Tibial artery (tissue), 4 donors: ENCODE data around the gene FAM149A.

ENCODE experiments used
- DNase-seq, 2 donors: peaks; one replicate each; pipeline ENCODE4 v3.0.0-alpha.2; 2019
- H3K27ac ChIP-seq, 2 donors: fragments of 200-600 bp; sonication (generic) in 1 of 2; 1 replicate in 1 of 2; 2 replicates in 1 of 2; pipeline ENCODE4 v1.5.1; 2018 to 2019; ENCODE audit warnings: mild to moderate bottlenecking in 1 of 2
- H3K27me3 ChIP-seq, 2 donors: fragments of 200-600 bp; sonication (generic) in 1 of 2; one replicate each; pipeline versions ENCODE4 v1.5.1 to v1.6.0; 2016 to 2019
- H3K36me3 ChIP-seq, 3 donors: fragments of 200-600 bp; sonication (generic) in 2 of 3; one replicate each; pipeline ENCODE4 v1.5.1; 2016 to 2019; ENCODE audit warnings: mild to moderate bottlenecking in 2 of 3
- H3K4me1 ChIP-seq, 4 donors: fragments of 200-600 bp; sonication (generic) in 2 of 4; 1 replicate in 3 of 4; 2 replicates in 1 of 4; pipeline ENCODE4 v1.5.1; 2016 to 2019
- H3K4me3 ChIP-seq, 2 donors: fragments of 200-600 bp; sonication (generic) in 1 of 2; 1 replicate in 1 of 2; 2 replicates in 1 of 2; pipeline ENCODE4 v1.5.1; 2018 to 2019; ENCODE audit warnings: mild to moderate bottlenecking in 2 of 2
- H3K9me3 ChIP-seq, 3 donors: fragments of 200-600 bp; sonication (generic) in 1 of 3; one replicate each; pipeline ENCODE4 v1.5.1; 2016 to 2019
- CTCF ChIP-seq, 2 experiments: fragments of 200-600 bp in 1 of 2; fragments of 450-650 bp in 1 of 2; IDR thresholded peaks; one replicate each; pipeline ENCODE4 v1.5.1; 2017 to 2019; ENCODE audit warnings: antibody characterized with exemption in 2 of 2, mild to moderate bottlenecking in 1 of 2, moderate library complexity in 1 of 2
- intact Hi-C: fragments of 100-400 bp; cut with DNase I; formaldehyde crosslinking; loops from one replicate; pipeline ENCODE4 v1.15.0; 2023; ENCODE audit warnings: low total_unique reads

The FAM149A gene

DNA sequence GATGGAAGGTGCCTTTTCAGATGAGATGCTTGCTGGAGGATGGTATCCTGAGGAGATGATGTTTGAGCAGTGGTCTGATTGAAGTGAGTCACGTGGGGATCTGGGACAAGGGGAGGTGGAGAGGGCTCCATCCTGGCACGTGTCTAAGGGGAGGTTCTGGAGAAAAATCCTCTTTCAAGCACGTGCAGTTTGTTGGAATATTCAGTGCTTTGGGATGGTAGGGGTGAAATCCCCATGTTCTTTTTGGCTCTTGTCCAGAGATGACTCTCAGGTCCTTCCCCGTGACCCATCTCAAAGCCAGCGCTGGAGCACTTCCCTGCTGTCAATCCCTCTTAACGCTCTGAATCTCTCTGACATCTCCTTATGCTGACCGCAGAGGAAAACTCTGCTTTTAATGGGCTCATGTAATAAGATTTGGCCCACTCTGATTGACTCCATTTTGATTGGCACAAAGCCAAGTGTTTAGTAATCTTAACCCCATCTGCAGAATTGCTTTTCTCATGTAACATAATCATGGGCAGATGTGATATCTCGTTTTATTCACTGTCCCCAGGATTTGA lies 112.0 kb downstream of the FAM149A start:
- no peaks in the 10 kb centered on the region for H3K27me3 ChIP-seq
- no peak for TF ChIP-seq CTCF (IDR thresholded peaks at IDR 0.05)
- intact Hi-C loops, result no loop called here
- no peak overlapping the region for H3K27ac ChIP-seq
- DNase-seq, result no peak
- H3K9me3 ChIP-seq, result no peaks in the 10 kb centered on the region
- H3K4me3 ChIP-seq, result no peak overlapping the region
- H3K4me1 ChIP-seq, result no peaks in the 10 kb centered on the region
- H3K36me3 ChIP-seq, result no peaks in the 10 kb centered on the region

DNA sequence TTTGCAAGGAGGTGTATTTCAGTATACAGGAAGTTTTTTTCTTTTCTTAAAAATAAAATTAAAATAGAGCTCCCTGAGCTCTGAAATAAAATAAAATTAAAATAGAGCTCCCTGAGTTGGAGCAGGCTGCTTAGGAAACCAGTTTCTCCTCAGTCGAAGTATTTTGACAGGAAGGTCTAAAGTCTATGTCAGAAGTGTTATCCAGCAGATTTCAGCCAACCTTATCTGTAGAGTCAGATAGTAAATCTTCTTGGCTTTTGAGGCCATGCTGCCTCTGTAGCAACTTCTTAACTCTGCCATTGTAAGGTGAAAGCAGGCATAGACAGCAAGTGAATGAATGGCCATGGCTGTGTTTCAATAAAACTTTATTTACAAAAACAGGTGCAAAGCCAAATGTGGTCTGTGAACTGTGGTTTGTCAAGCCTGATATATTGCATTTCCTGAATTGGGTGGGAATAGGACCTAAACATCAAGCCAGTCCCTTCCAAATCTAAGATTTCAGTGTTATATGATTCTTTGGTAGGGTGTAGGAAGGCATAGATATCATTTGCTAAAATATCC lies 113.3 kb downstream of the FAM149A start:
- no peaks in the 10 kb centered on the region for H3K4me1 ChIP-seq
- H3K36me3 ChIP-seq, result no peaks in the 10 kb centered on the region
- no peak overlapping the region for H3K4me3 ChIP-seq
- TF ChIP-seq CTCF (IDR thresholded peaks at IDR 0.05), result no peak
- H3K9me3 ChIP-seq, result no peaks in the 10 kb centered on the region
- no peaks in the 10 kb centered on the region for H3K27me3 ChIP-seq
- DNase-seq, result no peak
- intact Hi-C loops, result no loop called here
- H3K27ac ChIP-seq, result no peak overlapping the region

DNA sequence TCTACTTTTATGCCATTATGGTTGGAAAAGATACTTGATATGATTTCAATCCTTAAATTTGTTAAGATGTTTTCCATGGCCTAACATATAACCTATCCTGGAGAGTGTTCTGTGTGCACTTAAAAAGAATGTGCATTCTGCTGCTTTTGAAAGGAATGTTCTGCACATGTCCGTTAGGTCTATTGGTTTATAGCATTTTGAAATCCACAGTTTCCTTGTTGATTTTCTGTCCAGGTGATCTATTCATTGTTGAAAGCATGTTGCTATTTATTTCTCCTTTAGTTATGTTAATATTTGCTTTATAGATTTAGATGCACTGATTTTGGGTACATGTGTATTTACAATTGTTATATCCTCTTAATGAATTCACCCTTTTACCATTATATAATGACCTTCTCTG lies 117.1 kb downstream of the FAM149A start:
- DNase-seq, result no peak
- peaks cover 0 to 11% (median 0%) of the 10 kb centered on the region in 3 donors for H3K9me3 ChIP-seq
- no peak overlapping the region for H3K27ac ChIP-seq
- H3K4me3 ChIP-seq, result no peak overlapping the region
- TF ChIP-seq CTCF (IDR thresholded peaks at IDR 0.05), result no peak
- H3K4me1 ChIP-seq, result no peaks in the 10 kb centered on the region
- H3K27me3 ChIP-seq, result no peaks in the 10 kb centered on the region
- intact Hi-C loops, result no loop called here
- H3K36me3 ChIP-seq, result peaks cover 0 to 7% (median 0%) of the 10 kb centered on the region in 3 donors
